GM19467 (cell line): ENCODE data around the gene CPPED1.
"Not testable (repeated sequence)": the region's sequence is repeated elsewhere in the genome, so short reads cannot be mapped to it uniquely, and the experiment has no call there.

Source experiments
- ATAC-seq: cut with Tn5 transposase; IDR thresholded peaks from one replicate; pipeline ENCODE4 v1.9.1; 2021; ENCODE audit warnings: mild to moderate bottlenecking, moderate library complexity; ENCODE audit not compliant: unreplicated experiment

The CPPED1 gene

GRCh38 chr16:12802048-12802447 is 1.6 kb downstream of the CPPED1 start:
- ATAC-seq, result no peak

GRCh38 chr16:12801511-12802042 is 2.1 kb downstream of the CPPED1 start:
- no peak for ATAC-seq

- no peak for ATAC-seq
Measured at GRCh38 chr16:12800817-12801216, 2.9 kb downstream of the CPPED1 start.

- not testable (repeated sequence) for ATAC-seq
Measured at GRCh38 chr16:12799996-12800395, 3.7 kb downstream of the CPPED1 start.

GRCh38 chr16:12798846-12799245 is 4.8 kb downstream of the CPPED1 start:
- ATAC-seq, result no peak

GRCh38 chr16:12798171-12798570 is 5.5 kb downstream of the CPPED1 start:
- no peak for ATAC-seq

GRCh38 chr16:12796498-12796897 is 7.2 kb downstream of the CPPED1 start:
- ATAC-seq, result no peak

- ATAC-seq, result no peak
Measured at GRCh38 chr16:12794486-12795387, 8.9 kb downstream of the CPPED1 start.

GRCh38 chr16:12793865-12794240 is 9.8 kb downstream of the CPPED1 start:
- ATAC-seq, result no peak

GRCh38 chr16:12793120-12793864 is 10.4 kb downstream of the CPPED1 start:
- ATAC-seq, result no peak

- ATAC-seq, result not testable (repeated sequence)
Measured at GRCh38 chr16:12792528-12792927, 11.2 kb downstream of the CPPED1 start.

- no peak for ATAC-seq
Measured at GRCh38 chr16:12791340-12791739, 12.3 kb downstream of the CPPED1 start.

- no peak for ATAC-seq
Measured at GRCh38 chr16:12788758-12789157, 14.9 kb downstream of the CPPED1 start.

GRCh38 chr16:12786081-12786480 is 17.6 kb downstream of the CPPED1 start:
- ATAC-seq, result no peak

GRCh38 chr16:12784076-12784475 is 19.6 kb downstream of the CPPED1 start:
- no peak for ATAC-seq

- no peak for ATAC-seq
Measured at GRCh38 chr16:12781777-12782176, 21.9 kb downstream of the CPPED1 start.

- ATAC-seq, result no peak
Measured at GRCh38 chr16:12780467-12780866, 23.2 kb downstream of the CPPED1 start.

- ATAC-seq, result no peak
Measured at GRCh38 chr16:12778726-12779125, 25.0 kb downstream of the CPPED1 start.

- ATAC-seq, result no peak
Measured at GRCh38 chr16:12775656-12776236, 27.9 kb downstream of the CPPED1 start.

- ATAC-seq, result no peak
Measured at GRCh38 chr16:12773221-12773620, 30.5 kb downstream of the CPPED1 start.

- ATAC-seq, result no peak
Measured at GRCh38 chr16:12771341-12771798, 32.3 kb downstream of the CPPED1 start.
